Osteocyte (in vitro differentiated cells): ENCODE results near the gene GAN. TPM values are rescaled to one million over a fixed set of nuclear protein-coding genes. Genes with fewer than 3 reads are reported as not detected.

ENCODE experiments used
- DNase-seq: peaks from one replicate; pipeline ENCODE4 v3.0.0; 2021; ENCODE audit warnings: mixed read lengths; ENCODE audit not compliant: unreplicated experiment; ENCODE audit errors: extremely low spot score
- H3K27ac Mint-ChIP-seq: one replicate; pipeline ENCODE4 v1.8.0; 2021; ENCODE audit warnings: mild to moderate bottlenecking, mixed read lengths; ENCODE audit not compliant: unreplicated experiment
- H3K27me3 Mint-ChIP-seq: one replicate; pipeline ENCODE4 v1.8.0; 2021; ENCODE audit warnings: mixed read lengths; ENCODE audit not compliant: unreplicated experiment
- H3K36me3 Mint-ChIP-seq: one replicate; pipeline ENCODE4 v1.8.0; 2021; ENCODE audit warnings: mixed read lengths; ENCODE audit not compliant: unreplicated experiment
- H3K4me1 Mint-ChIP-seq: one replicate; pipeline ENCODE4 v1.8.0; 2021; ENCODE audit warnings: mixed read lengths; ENCODE audit not compliant: unreplicated experiment
- H3K4me3 Mint-ChIP-seq: one replicate; pipeline ENCODE4 v1.8.0; 2021; ENCODE audit warnings: mild to moderate bottlenecking, moderate library complexity, mixed read lengths; ENCODE audit not compliant: unreplicated experiment
- H3K9me3 Mint-ChIP-seq: one replicate; pipeline ENCODE4 v1.8.0; 2021; ENCODE audit warnings: mixed read lengths; ENCODE audit not compliant: unreplicated experiment
- CTCF ChIP-seq: fragments of 200-600 bp; sonication (generic); IDR thresholded peaks from 2 replicates; pipeline ENCODE4 v1.5.0; 2021; ENCODE audit warnings: antibody characterized with exemption, mild to moderate bottlenecking, moderate library complexity
- total RNA-seq: library from RNA; stranded (reverse); gene quantifications from 2 replicates; pipeline ENCODE4 v1.2.1, GENCODE V29; 2021

The GAN gene
- total RNA-seq, 1 donor from 2014 or later, result 9.2 TPM

- no peak overlapping the region for H3K27ac Mint-ChIP-seq
- no peaks in the 10 kb centered on the region for H3K4me1 Mint-ChIP-seq
- H3K9me3 Mint-ChIP-seq, result no peaks in the 10 kb centered on the region
- H3K27me3 Mint-ChIP-seq, result no peaks in the 10 kb centered on the region
- no peak for TF ChIP-seq CTCF
- H3K36me3 Mint-ChIP-seq, result peaks cover 10% of the 10 kb centered on the region
- DNase-seq, result no peak
- no peak overlapping the region for H3K4me3 Mint-ChIP-seq
Measured at GRCh38 chr16:81394416-81394815, 79.7 kb downstream of the GAN start.

GRCh38 chr16:81394966-81395655 lies 80.3 kb downstream of the GAN start:
- Mint-ChIP-seq H3K4me1 (no peaks in the 10 kb centered on the region), H3K27me3 (no peaks in the 10 kb centered on the region), H3K36me3 (peaks cover 7% of the 10 kb centered on the region), H3K27ac (no peak overlapping the region), H3K9me3 (no peaks in the 10 kb centered on the region), H3K4me3 (no peak overlapping the region)
- no peak for DNase-seq
- no peak for TF ChIP-seq CTCF

GRCh38 chr16:81397058-81397878 lies 82.5 kb downstream of the GAN start:
- Mint-ChIP-seq H3K27ac (no peak overlapping the region), H3K4me1 (peaks cover 10% of the 10 kb centered on the region), H3K36me3 (peaks cover 2% of the 10 kb centered on the region), H3K27me3 (no peaks in the 10 kb centered on the region), H3K9me3 (no peaks in the 10 kb centered on the region), H3K4me3 (no peak overlapping the region)
- no peak for TF ChIP-seq CTCF
- DNase-seq, result no peak

GRCh38 chr16:81397879-81398520 lies 83.2 kb downstream of the GAN start:
- TF ChIP-seq CTCF, result no peak
- Mint-ChIP-seq H3K36me3 (peaks cover 2% of the 10 kb centered on the region), H3K27me3 (no peaks in the 10 kb centered on the region), H3K9me3 (no peaks in the 10 kb centered on the region), H3K27ac (no peak overlapping the region), H3K4me1 (peaks cover 10% of the 10 kb centered on the region), H3K4me3 (no peak overlapping the region)
- DNase-seq, result no peak

- TF ChIP-seq CTCF, result no peak
- Mint-ChIP-seq H3K9me3 (no peaks in the 10 kb centered on the region), H3K4me3 (no peak overlapping the region), H3K36me3 (no peaks in the 10 kb centered on the region), H3K27ac (no peak overlapping the region), H3K27me3 (no peaks in the 10 kb centered on the region), H3K4me1 (peaks cover 14% of the 10 kb centered on the region)
- no peak for DNase-seq
Measured at GRCh38 chr16:81399909-81400308, 85.1 kb downstream of the GAN start.
